ENCODE measurements around the gene PKD1.

GRCh38 chr16:2070576-2071453 lies 64.9 kb downstream of the PKD1 start:
- TF ChIP-seq, protein P1, sequence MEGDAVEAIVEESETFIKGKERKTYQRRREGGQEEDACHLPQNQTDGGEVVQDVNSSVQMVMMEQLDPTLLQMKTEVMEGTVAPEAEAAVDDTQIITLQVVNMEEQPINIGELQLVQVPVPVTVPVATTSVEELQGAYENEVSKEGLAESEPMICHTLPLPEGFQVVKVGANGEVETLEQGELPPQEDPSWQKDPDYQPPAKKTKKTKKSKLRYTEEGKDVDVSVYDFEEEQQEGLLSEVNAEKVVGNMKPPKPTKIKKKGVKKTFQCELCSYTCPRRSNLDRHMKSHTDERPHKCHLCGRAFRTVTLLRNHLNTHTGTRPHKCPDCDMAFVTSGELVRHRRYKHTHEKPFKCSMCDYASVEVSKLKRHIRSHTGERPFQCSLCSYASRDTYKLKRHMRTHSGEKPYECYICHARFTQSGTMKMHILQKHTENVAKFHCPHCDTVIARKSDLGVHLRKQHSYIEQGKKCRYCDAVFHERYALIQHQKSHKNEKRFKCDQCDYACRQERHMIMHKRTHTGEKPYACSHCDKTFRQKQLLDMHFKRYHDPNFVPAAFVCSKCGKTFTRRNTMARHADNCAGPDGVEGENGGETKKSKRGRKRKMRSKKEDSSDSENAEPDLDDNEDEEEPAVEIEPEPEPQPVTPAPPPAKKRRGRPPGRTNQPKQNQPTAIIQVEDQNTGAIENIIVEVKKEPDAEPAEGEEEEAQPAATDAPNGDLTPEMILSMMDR (IDR thresholded peaks at IDR 0.05): no peak
- TF ChIP-seq POLR2A (IDR thresholded peaks at IDR 0.05) (no peak), POLR2AphosphoS5 (IDR thresholded peaks at IDR 0.05) (no peak), EP300 (IDR thresholded peaks at IDR 0.05) (no peak)

Data from suprapubic skin (tissue), 4 donors.